Measurements from ENCODE around the gene SV2C.

The SV2C gene

GRCh38 chr5:76149636-76150035, 66.5 kb downstream of the SV2C start:
- Histone ChIP-seq H3K9me3 (ENCODE audit: insufficient read depth, low read depth, low read length) (no peaks in the 10 kb centered on the region), H3K27ac (ENCODE audit: low read length) (no peak overlapping the region), H3K4me3 (ENCODE audit: low read length) (no peak overlapping the region), H3K9ac (ENCODE audit: low read depth, low read length) (no peak overlapping the region), H3K36me3 (ENCODE audit: insufficient read depth, low read depth, low read length) (no peaks in the 10 kb centered on the region), H3K27me3 (ENCODE audit: insufficient read depth, low read length) (no peaks in the 10 kb centered on the region), H3K4me1 (ENCODE audit: insufficient read depth, low read length) (peaks cover 18% of the 10 kb centered on the region; the same call in 1 of the 2 replicates)

DNA sequence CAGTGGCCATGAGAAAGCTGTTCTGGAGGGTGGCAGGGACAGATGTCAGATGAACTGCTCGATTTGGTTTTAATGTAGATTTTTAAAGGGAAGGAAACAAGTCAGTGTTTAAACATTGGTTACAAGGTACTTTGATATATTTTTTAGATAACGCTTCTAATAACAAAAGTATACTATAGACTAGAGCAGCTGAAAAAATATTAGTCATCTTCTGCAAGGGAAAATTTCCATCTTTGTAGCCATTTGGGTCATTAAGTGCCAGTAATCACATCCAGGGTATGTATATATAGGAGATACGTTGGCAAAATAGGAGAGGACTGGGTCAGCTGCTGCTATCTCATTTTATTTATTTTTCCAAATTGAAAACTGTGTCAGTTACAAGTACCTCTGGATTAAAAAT, 69.0 kb downstream of the SV2C start:
- no peak overlapping the region for H3K27ac ChIP-seq (ENCODE audit: low read length)
- no peak overlapping the region for H3K4me3 ChIP-seq (ENCODE audit: low read length)
- H3K4me1 ChIP-seq (ENCODE audit: insufficient read depth, low read length): peaks cover 10% of the 10 kb centered on the region; the same call in 1 of the 2 replicates
- H3K9ac ChIP-seq (ENCODE audit: low read depth, low read length): no peak overlapping the region
- no peaks in the 10 kb centered on the region for H3K27me3 ChIP-seq (ENCODE audit: insufficient read depth, low read length)
- no peaks in the 10 kb centered on the region for H3K9me3 ChIP-seq (ENCODE audit: insufficient read depth, low read depth, low read length)
- H3K36me3 ChIP-seq (ENCODE audit: insufficient read depth, low read depth, low read length): no peaks in the 10 kb centered on the region

DNA sequence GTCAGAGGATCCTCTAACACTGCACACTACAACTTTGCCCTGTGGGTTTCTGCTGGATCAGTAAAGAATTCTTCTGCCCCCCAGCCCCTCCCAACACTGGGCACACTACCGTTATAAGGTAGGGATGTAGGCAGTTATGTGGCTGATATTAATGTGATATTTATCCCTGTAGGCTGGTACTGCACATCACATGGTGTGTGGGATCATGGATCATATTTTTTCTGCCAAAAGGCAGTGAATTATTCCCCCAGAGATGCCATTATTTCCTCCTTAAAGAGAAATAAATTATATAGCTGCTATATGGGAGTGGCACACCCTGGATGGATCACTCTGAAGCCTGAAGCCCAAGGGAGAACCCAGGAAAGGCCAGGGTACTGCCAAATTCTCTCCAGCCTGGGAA, 69.5 kb downstream of the SV2C start:
- peaks cover 10% of the 10 kb centered on the region; the same call in 1 of the 2 replicates for H3K4me1 ChIP-seq (ENCODE audit: insufficient read depth, low read length)
- no peaks in the 10 kb centered on the region for H3K9me3 ChIP-seq (ENCODE audit: insufficient read depth, low read depth, low read length)
- no peak overlapping the region for H3K4me3 ChIP-seq (ENCODE audit: low read length)
- H3K36me3 ChIP-seq (ENCODE audit: insufficient read depth, low read depth, low read length): no peaks in the 10 kb centered on the region
- H3K27me3 ChIP-seq (ENCODE audit: insufficient read depth, low read length): no peaks in the 10 kb centered on the region
- H3K27ac ChIP-seq (ENCODE audit: low read length): no peak overlapping the region
- H3K9ac ChIP-seq (ENCODE audit: low read depth, low read length): no peak overlapping the region

DNA sequence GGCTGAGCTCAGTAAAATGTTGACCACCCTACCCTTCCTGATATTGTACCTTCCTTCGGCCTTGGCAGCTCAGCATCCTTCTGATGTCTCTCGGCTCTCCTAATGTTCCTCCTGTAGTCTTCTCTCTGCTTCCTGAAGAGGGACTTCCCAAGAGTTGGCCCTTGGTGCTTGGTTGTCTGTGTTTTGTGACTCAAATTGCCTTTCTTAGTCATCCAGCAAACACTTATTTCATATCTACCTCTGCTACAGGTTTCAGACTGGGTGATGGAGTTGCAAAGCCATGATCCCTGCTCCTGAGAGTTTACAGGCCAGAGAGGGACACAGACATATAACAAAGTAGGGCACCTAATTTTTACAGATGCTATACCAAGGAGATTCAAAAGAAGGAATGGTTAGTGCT, 70.1 kb downstream of the SV2C start:
- Histone ChIP-seq H3K9me3 (ENCODE audit: insufficient read depth, low read depth, low read length) (no peaks in the 10 kb centered on the region), H3K4me3 (ENCODE audit: low read length) (no peak overlapping the region), H3K9ac (ENCODE audit: low read depth, low read length) (no peak overlapping the region), H3K27ac (ENCODE audit: low read length) (no peak overlapping the region), H3K4me1 (ENCODE audit: insufficient read depth, low read length) (peaks cover 10% of the 10 kb centered on the region; the same call in 1 of the 2 replicates), H3K36me3 (ENCODE audit: insufficient read depth, low read depth, low read length) (no peaks in the 10 kb centered on the region), H3K27me3 (ENCODE audit: insufficient read depth, low read length) (no peaks in the 10 kb centered on the region)

DNA sequence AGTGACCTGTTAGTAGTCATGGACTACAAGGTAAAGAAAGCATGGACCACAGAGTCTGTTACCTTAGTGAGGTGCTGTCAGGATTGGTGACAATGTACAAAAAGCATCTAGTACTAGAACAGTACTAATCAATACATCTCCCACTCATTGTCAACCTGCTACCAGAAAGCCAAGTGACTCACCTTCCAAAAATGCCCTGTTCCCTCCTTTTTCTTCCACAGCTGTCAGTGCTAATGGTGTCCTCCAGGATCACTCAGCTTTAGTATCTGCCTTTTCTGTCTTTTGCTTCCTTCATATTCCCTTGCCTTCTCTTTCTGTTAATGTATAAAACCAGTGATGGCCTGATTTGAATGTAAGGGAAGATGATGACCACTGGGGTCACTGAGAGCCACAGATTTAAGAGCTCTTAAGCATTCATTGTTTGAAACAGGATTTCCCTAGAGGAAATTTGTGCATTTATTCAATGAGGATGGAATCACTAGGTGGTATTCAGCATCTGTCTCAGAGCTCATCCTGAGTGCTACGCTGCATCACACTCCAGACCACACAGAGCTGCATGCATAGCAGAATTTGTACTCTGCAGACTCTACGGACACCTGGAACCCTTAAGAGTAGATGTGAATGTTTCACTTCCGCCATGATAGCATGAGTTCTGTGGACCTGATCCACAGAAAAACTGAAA, 71.0 kb downstream of the SV2C start:
- Histone ChIP-seq H3K9ac (ENCODE audit: low read depth, low read length) (no peak overlapping the region), H3K27me3 (ENCODE audit: insufficient read depth, low read length) (no peaks in the 10 kb centered on the region), H3K4me1 (ENCODE audit: insufficient read depth, low read length) (peaks cover 10% of the 10 kb centered on the region; the same call in 1 of the 2 replicates), H3K27ac (ENCODE audit: low read length) (no peak overlapping the region), H3K4me3 (ENCODE audit: low read length) (no peak overlapping the region), H3K9me3 (ENCODE audit: insufficient read depth, low read depth, low read length) (no peaks in the 10 kb centered on the region), H3K36me3 (ENCODE audit: insufficient read depth, low read depth, low read length) (no peaks in the 10 kb centered on the region)

DNA sequence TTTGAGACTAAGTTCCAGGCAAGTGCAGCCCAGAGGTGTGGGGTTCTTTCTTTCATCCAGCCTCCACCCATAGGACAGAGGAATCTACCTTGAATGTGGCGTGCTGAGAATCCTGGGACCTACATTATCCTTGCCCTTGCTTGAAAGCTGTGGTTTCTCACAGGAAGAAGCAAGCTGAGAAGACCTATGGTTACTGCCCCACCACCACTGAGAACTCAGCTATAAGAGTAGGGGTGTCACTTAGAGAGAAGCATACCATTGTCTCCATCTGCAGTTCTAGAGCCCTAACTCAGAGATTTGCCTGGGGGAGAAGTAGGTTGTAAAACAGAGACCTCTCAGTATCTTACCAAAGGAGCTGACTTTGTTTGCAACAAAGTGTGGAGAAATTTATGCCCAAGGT, 72.4 kb downstream of the SV2C start:
- no peak overlapping the region for H3K9ac ChIP-seq (ENCODE audit: low read depth, low read length)

DNA sequence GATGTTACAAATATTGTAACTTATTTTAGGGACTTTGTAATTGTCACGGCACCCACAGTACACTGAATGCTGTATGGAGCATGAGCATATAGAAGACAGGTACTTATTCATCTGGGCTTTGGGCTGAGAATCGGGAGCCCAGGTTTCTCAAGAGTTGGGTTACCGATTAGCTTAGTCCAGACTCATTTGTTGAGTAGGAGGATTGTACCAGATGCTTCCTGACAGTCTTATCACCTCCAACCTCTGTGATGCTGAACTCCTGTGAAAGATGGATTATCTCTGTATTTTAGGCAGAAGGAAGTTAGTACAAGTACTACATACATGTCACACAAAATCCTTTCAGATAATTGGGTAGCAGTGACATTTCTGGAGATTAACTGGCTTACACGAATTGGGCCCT, 79.2 kb downstream of the SV2C start:
- 0 out of 2 replicates have a peak, but pooled peaks cover 3% of the 10 kb centered on the region for H3K9me3 ChIP-seq (ENCODE audit: insufficient read depth, low read depth, low read length)

More for the DNA sequence above, 72.4 kb downstream of the SV2C start:
- no peak overlapping the region for H3K4me3 ChIP-seq (ENCODE audit: low read length)
- no peaks in the 10 kb centered on the region for H3K36me3 ChIP-seq (ENCODE audit: insufficient read depth, low read depth, low read length)
- no peaks in the 10 kb centered on the region for H3K9me3 ChIP-seq (ENCODE audit: insufficient read depth, low read depth, low read length)
- H3K4me1 ChIP-seq (ENCODE audit: insufficient read depth, low read length): peaks cover 10% of the 10 kb centered on the region; the same call in 1 of the 2 replicates
- H3K27me3 ChIP-seq (ENCODE audit: insufficient read depth, low read length): no peaks in the 10 kb centered on the region
- H3K27ac ChIP-seq (ENCODE audit: low read length): no peak overlapping the region

DNA sequence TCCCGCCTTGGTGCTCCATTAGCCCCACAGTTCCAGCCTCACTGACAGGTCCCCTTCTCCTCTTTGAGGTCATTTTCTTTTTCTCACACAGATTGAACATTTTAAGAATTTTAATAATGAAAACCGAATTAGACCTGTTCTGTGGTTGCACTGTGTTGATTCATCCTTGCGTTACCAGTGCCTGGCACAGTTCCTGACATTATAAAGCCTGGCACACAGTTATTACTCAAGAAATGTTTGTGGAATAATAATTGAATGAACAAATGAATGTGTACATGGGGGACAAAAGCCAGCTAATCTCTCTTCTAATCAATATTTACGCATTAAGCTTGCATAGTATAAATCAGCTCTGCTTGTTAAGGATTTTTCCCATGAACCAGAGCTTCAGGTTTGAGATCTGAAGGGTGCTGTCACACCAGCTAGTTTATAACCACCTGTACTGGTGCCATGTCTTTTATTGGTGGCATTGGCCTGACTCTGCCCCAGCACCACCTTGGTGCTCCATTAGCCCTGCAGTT, 80.0 kb downstream of the SV2C start:
- Histone ChIP-seq H3K36me3 (ENCODE audit: insufficient read depth, low read depth, low read length) (no peaks in the 10 kb centered on the region), H3K9ac (ENCODE audit: low read depth, low read length) (no peak overlapping the region), H3K4me1 (ENCODE audit: insufficient read depth, low read length) (no peaks in the 10 kb centered on the region), H3K27me3 (ENCODE audit: insufficient read depth, low read length) (no peaks in the 10 kb centered on the region), H3K9me3 (ENCODE audit: insufficient read depth, low read depth, low read length) (0 out of 2 replicates have a peak, but pooled peaks cover 3% of the 10 kb centered on the region), H3K27ac (ENCODE audit: low read length) (no peak overlapping the region), H3K4me3 (ENCODE audit: low read length) (no peak overlapping the region)

More for the DNA sequence above, 79.2 kb downstream of the SV2C start:
- Histone ChIP-seq H3K27ac (ENCODE audit: low read length) (no peak overlapping the region), H3K27me3 (ENCODE audit: insufficient read depth, low read length) (no peaks in the 10 kb centered on the region), H3K4me3 (ENCODE audit: low read length) (no peak overlapping the region), H3K9ac (ENCODE audit: low read depth, low read length) (no peak overlapping the region), H3K4me1 (ENCODE audit: insufficient read depth, low read length) (no peaks in the 10 kb centered on the region), H3K36me3 (ENCODE audit: insufficient read depth, low read depth, low read length) (no peaks in the 10 kb centered on the region)

- Histone ChIP-seq H3K36me3 (ENCODE audit: insufficient read depth, low read depth, low read length) (no peaks in the 10 kb centered on the region), H3K27me3 (ENCODE audit: insufficient read depth, low read length) (no peaks in the 10 kb centered on the region), H3K4me1 (ENCODE audit: insufficient read depth, low read length) (no peaks in the 10 kb centered on the region), H3K9ac (ENCODE audit: low read depth, low read length) (no peak overlapping the region), H3K9me3 (ENCODE audit: insufficient read depth, low read depth, low read length) (0 out of 2 replicates have a peak, but pooled peaks cover 3% of the 10 kb centered on the region), H3K4me3 (ENCODE audit: low read length) (no peak overlapping the region), H3K27ac (ENCODE audit: low read length) (no peak overlapping the region)
Observed at GRCh38 chr5:76165029-76165428, 81.8 kb downstream of the SV2C start.

DNA sequence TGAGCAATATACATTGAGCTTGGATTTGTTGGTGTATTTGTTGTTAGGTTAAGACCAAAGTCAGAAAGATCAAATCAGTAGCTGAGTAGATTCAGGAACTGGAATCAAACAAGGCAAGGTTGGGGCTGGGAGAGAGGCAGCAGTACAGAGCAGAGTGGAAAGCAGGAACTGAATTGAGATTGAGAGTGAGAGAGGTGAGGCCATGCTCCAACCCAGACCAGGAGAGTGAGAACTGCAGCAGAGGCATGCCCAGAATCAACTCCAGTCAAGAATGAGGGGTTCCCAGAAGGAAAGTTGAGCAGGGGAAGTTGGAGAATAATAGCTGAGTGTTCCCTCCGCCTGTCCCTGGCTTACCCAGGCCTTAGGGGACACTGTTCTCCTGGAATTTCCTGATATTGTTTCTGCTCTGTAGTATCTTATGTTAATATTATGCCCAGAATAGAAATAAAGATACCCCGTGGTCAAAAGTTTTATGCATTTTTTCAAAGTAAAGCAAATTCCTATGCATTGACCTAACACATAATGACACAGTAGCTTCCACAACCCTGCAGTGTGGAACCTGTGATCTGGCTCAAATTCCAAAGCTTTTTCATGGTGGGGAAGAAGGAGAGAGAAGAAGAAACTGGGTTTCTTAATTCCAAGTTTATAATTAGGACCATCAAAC, 82.7 kb downstream of the SV2C start:
- H3K4me3 ChIP-seq (ENCODE audit: low read length): no peak overlapping the region
- H3K27ac ChIP-seq (ENCODE audit: low read length): no peak overlapping the region
- no peaks in the 10 kb centered on the region for H3K27me3 ChIP-seq (ENCODE audit: insufficient read depth, low read length)
- 0 out of 2 replicates have a peak, but pooled peaks cover 3% of the 10 kb centered on the region for H3K9me3 ChIP-seq (ENCODE audit: insufficient read depth, low read depth, low read length)
- no peaks in the 10 kb centered on the region for H3K4me1 ChIP-seq (ENCODE audit: insufficient read depth, low read length)
- no peaks in the 10 kb centered on the region for H3K36me3 ChIP-seq (ENCODE audit: insufficient read depth, low read depth, low read length)
- H3K9ac ChIP-seq (ENCODE audit: low read depth, low read length): no peak overlapping the region

- no peak overlapping the region for H3K9ac ChIP-seq (ENCODE audit: low read depth, low read length)
- no peak overlapping the region for H3K4me3 ChIP-seq (ENCODE audit: low read length)
- H3K27me3 ChIP-seq (ENCODE audit: insufficient read depth, low read length): no peaks in the 10 kb centered on the region
- H3K4me1 ChIP-seq (ENCODE audit: insufficient read depth, low read length): no peaks in the 10 kb centered on the region
- H3K9me3 ChIP-seq (ENCODE audit: insufficient read depth, low read depth, low read length): 0 out of 2 replicates have a peak, but pooled peaks cover 3% of the 10 kb centered on the region
- H3K27ac ChIP-seq (ENCODE audit: low read length): no peak overlapping the region
- H3K36me3 ChIP-seq (ENCODE audit: insufficient read depth, low read depth, low read length): no peaks in the 10 kb centered on the region
Observed at GRCh38 chr5:76166886-76167576, 83.8 kb downstream of the SV2C start.

All from iPS-20b (cell line).